ENCODE results near the gene CEACAM20.
"Not testable (repeated sequence)": the region's sequence is repeated elsewhere in the genome, so short reads cannot be mapped to it uniquely, and the experiment has no call there.

The CEACAM20 gene

DNA sequence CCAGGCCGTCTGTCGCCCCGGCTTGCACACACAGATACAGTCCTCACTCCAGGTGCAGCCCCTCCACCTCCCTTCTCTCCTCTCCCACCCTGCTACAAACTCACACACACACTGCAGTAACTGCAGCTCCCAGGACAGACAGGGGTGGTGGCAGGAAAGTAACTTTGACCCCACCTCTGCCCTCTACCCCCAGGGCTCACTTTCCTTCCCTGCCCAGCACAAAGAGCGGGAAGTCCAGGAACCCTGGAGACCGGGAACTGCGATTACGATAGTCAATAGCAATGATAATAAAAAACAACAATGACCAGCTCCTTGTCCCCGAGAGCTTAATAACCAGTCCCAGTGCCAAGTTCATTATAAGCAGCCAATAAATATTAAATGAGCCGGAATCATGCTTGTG is at the start of gene CEACAM20:
Gene CEACAM20 (minus strand): TSS at position 140 of the 400 bp plus-strand sequence. CDS start 166 bp downstream, outside the sequence.
- no peak for DNase-seq

DNA sequence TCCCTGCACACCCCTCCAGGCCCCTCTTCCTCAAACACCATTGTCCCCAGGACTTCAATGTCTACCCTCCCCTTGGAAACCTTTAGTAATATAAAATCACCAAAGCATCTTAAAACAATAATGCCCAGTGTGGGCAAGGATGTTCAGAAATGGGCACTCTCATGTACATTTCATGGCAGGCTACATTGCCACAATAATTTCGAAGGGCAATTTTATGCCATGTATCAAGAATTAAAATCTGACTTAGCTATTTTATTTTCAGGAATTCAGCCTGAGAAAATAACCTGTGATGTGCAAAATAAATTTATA is 48.0 kb upstream of the CEACAM20 start:
- no peak for DNase-seq

DNA sequence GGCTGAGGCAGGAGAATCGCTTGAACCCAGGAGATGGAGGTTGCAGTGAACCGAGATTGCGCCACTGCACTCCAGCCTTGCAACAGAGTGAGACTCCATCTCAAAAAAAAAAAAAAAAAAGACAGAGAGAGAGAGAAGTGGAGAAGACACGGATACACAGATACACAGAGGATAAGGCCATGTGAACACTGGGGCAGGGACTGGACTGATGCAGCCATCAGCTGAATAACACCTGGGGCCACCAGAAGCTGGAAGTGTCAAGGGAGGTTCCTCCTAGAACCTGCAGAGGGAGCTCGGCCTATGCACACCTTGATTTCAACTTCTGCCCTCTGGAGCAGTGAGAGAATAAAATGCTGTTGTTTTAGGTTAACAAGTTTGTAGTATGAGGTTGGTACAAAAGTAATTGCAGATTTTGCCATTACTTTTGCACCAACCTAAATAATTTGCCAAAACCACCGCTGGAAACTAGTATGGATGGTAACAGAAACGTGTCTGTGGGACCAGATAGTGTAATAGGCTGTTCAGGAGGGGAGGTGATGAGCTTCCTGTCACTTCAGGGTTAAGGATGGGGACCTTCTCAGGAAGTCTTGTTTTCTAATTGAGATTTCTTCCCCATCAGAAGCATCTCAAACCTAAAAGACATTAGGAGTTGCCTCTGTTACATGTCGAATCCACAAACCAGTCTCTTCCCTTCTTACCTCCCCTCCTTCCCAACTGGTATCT is 47.5 kb upstream of the CEACAM20 start:
- DNase-seq: peak; percentile 15

DNA sequence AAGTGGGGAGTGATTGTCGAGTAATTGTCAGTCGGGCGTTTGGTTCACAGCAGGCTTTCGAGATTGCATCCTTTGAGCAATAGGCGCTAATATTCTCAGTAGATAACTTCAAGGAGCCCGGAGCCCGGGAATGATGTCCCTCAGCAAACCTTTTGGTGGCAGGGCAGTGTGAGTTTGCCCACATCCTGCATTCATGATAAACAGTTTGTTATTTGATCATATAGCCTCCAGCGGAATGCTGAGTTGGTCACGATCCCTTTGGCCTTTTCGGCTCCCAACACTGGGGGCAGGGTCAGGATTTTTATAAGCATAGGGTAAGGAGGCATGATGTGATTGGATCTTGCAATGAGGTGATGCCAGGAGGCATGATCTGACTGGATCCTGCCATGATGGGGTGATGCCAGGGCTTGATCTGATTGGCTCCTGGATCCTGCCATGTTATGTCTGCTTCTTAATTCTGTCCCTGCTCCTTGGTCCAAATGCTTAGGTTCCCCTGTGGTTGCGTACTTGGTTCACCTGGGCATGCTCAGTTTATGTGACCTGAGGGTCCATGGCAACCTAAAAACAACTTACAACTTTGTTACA is 45.7 kb upstream of the CEACAM20 start:
- DNase-seq: no peak

DNA sequence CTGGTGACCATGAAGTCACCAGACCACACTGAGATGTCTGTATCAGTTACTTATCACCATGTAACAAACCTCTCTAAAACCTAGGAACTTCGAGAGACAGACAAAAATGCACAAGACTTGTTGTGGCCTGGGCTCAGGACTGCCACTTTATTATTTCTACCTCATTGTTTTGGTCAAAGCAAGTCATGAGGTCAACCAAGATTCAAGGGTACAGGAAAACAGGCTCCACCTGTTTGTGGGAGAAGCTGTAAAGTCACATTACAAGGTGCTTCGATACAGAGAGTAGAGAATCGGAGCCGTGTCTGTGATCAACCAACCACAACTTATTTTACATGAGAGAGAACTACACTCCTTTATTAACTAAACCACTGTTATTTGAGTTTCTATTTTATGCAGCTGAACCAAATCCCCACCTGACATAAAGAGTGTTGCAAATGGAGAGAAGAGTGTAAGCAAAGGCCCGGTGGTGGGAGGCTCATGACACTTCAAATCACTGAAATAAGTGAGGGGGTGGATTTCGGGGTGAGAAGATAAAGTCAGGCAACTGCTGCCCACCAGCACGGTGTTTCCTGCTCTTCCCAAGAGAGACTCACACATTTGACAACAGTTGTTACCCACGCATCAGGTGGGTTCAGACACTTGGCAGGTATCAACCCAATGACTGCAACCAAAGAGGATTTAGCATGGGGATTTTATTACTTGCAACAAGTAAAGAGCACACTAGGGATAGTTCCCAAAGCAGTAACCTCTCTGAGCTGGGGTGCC is 44.9 kb upstream of the CEACAM20 start:
- DNase-seq: no peak

DNA sequence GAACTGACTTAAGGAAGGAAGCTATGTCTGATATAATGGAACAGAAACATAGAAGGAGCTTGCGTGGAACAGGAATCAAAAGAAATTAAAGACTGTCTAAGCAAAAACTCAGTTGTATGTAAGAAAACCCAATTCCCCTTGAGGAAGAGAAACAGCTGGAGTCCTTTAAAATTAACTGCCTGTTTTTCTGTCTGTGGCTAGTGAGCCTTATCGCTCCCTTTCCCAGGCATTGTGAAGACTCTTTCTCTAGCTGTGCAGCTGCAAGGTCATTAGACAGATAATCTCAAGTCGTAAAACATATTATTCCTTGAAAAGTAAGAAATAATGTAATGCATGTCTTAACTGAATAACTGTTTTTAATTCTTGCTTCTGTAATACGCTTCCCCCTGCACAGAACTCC is 44.2 kb upstream of the CEACAM20 start:
- no peak for DNase-seq

DNA sequence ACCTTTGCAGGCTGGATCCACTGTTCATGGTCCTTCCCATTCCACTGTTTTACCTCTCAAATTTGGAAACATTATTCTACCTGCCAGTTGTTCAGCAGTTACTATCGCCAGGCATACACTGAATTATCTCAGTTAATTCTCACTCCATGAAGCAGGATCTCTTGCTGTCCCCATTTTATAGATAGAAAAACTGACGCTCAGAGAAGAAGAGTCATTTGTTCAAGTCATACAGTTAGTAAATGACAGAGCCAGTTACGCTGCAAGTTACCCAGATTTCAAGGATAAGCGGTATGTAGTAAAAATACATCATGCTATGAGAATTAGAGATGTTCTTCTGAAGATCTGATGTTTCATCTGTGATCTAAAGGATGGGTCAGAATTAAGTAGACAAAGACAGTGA is 43.7 kb upstream of the CEACAM20 start:
- no peak for DNase-seq

DNA sequence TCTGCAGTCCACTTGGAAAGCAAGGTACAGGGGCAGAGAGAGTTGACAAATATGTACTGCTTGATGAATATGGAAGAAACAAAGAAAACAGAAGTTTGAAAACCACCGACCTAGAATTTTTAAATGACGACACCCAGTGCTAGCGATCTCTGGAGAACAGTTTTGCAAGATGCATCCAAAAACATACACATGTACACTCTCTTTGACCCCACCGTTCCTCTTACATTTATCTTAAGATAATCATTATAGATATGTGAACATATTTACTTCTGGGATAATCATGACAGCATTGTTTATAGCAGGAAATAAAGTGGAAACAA is 43.1 kb upstream of the CEACAM20 start:
- no peak for DNase-seq

DNA sequence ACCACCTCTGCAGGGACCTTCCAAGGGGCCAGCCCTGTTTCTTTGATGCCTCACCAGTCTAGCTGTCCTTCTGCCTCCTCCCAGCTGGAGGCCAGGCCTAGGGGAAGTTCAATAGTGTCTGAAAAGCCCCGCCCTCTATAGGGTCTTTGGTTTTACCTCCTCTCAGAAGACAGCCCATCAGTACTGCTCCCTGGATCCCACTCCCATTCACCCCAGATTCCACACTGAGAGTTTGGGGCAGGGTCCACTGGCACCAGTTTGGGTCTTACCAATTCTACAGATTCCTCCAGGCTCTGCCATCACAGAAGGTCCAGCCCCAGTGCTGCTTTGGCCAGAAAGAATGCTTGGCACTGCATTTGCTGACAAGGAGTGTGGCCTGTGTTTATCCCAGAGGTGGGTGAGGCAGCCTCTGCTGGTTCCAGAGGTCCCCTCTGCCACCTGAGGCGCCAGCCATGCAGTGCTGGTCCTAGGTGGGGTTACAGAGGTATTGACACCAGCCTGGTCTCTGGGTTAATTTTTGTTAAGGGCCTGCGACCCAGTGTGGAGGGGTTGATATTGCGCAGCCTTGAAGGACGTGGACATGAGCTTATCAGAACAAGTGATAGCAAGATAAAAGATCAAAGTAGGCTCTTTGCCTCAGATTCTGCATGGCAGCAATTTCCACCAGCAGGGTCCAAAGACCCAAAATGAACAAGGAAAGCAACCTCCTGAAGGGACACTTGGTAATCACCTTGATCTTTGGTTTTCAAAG is 42.5 kb upstream of the CEACAM20 start:
- no peak for DNase-seq

DNA sequence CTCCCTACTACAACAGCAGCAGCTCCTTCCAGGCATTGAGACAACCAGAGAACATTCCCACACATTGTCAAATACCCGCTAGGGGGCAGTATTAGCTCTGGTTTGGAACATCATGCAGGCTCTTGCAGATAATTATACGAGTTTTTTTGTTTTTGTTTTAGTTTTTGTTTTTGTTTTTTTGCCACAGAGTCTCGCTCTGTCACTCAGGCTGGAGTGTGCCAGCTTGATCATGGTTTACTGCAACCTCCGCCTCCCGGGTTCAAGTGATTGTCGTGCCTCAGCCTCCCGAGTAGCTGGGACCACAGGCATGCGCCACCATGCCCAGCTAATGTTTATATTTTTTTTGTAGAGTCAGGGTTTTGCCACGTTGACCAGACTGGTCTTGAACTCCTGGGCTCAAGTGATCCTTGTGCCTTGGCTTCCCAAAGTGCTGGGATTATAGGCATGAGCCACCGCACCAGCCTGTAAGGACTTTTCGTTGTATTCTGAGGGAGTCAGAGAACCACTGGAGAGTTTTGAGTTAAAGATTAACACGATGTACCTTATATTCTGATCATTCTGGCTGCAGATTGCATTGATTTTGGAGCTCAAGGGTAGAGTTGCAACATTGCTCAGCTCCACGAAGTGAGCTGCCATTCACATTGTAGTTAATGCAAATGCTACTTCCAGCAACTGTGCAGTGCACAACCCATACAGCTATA is 41.7 kb upstream of the CEACAM20 start:
- peak; percentile 62 for DNase-seq

DNA sequence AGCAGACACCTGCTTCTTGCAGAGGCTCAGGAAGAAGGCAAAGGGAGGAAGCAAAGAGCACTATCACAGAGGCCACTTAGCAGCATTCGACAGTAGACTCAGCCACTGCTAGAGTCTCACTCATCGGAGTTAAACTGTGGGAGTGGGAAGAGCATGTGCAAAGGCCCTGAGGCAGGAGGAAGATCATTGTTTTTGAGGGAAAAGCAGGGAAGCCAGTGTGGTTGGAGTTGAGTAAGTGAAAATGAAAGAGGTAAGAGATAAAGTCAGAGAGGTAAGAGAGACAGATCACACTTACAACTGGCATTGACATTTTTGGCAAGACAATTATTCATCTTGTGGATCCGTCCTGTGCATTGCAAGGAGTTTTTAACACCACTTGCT is 41.1 kb upstream of the CEACAM20 start:
- no peak for DNase-seq

DNA sequence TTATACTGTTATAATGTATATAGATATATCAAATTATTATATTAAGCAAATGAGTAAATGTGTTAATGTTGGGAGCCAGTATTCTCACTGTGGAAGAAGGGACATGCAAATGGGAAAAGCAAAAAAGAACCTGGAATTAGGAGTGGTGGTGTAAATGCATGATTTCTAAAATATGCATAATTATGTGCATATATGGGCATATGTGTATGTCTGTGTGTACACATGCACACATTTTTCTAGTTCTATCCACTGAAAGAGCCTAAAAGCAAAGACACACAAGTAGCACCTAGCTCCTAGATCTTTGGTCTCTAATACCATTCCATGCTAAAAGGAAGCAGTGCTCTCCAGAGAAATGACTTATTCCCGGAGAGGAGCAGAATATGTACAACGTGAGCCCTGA is 38.3 kb upstream of the CEACAM20 start:
- DNase-seq: no peak

DNA sequence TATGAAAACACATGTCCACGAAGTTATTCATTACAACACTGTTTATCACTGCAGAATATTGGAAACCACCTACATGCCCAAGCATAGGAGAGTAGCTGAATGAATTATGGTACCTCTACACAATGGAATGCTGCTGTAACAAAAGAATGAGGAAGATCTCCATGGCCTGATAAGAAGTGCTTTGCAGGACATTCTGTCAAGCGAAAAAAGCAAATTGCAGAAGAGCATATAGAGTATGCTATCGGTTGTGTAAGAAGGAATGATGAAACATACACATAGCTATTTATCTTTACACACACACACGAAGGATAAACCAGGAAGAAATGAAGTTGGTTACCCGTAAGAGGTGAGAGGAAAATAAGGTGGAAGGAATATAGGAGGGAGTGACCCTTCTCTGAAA is 37.5 kb upstream of the CEACAM20 start:
- no peak for DNase-seq

DNA sequence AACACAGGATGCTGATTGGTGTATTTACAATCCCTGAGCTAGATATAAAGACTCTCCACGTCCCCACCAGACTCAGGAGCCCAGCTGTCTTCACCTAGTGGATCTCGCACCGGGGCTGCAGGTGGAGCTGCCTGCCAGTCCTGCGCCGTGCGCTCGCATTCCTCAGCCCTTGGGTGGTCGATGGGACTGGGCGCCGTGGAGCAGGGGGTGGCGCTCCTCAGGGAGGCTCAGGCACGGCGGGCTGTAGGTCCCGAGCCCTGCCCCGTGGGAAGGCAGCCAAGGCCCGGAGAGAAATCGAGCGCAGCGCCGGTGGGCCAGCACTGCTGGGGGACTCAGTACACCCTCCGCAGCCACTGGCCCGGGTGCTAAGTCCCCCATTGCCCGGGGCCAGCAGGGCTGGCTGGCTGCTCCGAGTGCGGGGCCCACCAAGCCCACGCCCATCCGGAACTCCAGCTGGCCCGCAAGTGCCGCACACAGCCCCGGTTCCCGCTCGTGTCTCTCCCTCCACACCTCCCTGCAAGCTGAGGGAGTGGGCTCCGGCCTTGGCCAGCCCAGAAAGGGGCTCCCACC is 33.7 kb upstream of the CEACAM20 start:
- not testable (repeated sequence) for DNase-seq

DNA sequence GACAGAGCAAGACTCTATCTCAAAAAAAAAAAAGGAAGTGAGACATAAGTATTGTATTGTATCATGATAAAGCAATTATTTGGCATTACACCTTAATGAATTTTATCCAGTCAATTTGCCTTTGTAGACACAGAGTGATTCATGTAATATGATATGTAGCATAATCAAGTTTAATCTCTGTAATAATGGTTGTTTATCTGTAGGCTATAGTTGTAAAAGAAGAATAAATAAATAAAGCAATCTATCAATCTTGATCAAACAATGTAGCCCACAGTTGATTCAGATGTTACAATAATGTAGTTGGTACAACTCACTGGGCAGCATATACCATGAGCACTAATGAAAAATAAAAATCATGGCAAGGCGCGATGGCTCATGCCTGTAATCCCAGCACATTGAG is 28.5 kb upstream of the CEACAM20 start:
- no peak for DNase-seq

DNA sequence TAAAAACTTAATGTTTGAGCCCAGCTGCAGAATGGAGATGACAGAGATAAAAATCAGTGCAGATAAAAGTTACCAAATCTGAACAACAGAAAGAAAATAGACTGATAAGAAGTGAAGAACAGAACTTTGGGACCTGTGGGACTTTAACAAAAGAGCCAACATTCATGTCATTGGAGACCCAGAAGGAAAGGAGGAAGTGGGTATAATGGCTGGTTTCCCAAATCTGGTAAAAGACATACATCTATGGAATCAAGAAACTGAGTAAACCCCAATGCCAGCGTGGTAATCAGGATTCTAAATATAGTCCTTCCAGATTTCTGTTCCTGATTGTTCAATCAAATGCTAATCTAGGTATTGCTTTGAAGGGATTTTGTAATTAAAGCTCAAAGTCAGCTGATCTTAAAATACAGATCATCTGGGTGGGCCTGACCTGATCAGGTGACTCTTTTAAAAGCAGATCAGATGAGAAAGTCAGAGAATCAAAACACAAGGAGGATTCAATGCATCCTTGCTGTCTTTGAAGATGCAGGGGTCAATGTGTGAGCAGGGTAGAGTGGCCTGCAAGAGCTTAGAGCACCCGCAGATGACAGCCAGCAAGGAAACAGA is 25.3 kb upstream of the CEACAM20 start:
- no peak for DNase-seq

DNA sequence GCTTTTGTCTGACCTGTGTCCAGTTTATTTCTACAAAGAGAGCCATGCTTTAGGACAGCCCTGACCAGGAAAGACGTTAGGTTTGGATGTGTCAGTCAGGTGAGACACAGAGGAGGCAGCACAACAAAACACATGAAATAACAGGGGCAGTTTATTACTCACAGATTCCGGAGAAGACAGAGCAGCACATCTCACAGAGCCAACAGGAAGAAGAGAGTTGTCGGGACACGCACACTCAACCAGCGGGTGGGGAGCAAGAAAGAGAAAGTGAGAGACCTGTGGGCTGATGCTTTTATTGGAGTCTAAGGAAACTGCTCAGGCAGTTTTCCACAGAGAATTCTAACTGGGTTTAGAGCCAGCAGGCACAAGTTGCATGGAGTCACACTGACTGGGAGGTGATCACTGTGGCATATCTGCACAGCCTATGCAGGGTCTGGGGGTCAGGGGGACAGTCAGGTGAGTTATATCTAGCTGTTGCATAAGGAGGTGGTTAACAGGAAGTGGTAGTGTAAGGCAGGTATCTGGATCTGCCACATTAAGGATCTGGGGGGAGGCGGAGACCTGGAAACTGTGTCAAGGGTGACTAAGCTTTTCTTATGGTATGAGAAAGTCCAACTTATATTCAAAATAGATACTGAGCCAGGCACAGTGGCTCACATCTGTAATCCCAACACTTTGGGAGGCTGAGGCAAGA is 24.1 kb upstream of the CEACAM20 start:
- DNase-seq: no peak

DNA sequence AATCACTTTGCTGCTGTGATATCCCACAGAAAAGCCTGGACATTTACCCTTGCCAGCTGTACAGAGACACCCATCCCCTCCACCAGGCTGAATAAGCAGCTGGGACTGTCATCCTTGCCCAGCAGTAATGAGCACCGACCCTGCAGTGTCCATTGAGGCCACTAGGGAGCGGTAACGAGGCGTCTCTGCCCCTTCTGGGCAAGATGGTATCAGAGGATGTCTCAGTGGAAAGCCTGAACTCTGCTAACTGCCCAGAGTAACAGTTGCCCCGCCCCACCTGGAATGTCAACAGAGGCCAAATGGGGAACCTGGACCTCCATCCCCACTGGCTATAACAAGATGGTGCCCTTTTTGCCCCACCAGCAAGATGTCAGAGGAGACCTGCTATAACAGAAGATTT is 22.8 kb upstream of the CEACAM20 start:
- peak; percentile 3 for DNase-seq

DNA sequence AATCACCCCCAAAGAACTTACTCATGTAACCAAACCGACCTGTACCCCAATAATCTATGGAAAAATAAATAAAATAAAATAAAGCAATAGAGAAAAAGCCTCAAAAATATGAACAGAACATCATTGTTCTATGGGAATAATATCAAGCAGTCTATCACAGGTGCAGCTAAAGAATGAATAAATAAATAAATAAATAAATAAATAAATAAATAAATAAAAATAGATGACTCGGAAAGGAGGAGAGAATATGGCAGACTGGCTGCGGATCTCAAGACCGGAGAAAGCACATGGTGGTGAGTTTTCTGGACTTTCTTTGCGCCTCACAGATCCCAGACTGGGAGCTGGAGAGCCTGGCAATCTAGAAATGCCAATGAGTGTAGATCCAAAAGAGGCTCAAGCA is 22.4 kb upstream of the CEACAM20 start:
- DNase-seq: no peak

DNA sequence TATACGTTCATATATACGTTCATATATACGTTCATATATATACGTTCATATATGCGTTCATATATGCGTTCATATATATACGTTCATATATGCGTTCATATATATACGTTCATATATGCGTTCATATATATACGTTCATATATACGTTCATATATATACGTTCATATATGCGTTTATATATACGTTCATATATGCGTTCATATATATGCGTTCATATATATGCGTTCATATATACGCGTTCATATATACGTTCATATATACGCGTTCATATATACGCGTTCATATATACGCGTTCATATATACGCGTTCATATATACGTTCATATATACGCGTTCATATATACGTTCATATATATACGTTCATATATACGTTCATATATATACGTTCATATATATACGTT is 21.5 kb upstream of the CEACAM20 start:
- not testable (repeated sequence) for DNase-seq

DNA sequence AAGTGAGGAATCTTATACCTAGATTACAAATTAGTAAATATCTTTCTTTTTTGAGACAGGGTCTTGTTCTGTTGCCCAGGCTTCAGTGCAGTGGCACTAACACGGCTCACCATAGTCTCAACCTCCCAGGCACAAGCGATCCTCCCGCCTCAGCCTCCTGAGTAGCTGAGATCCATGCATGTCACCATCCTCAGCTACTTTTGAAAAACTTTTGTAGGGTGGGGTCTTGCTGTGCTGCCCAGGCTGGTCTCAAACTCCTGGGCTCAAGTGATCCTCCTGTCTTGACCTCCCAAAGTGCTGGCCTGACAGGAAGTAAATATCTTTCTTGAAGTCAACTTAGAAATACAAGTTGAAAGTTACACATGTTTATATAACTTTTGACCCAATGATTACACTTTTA is 20.0 kb upstream of the CEACAM20 start:
- no peak for DNase-seq

DNA sequence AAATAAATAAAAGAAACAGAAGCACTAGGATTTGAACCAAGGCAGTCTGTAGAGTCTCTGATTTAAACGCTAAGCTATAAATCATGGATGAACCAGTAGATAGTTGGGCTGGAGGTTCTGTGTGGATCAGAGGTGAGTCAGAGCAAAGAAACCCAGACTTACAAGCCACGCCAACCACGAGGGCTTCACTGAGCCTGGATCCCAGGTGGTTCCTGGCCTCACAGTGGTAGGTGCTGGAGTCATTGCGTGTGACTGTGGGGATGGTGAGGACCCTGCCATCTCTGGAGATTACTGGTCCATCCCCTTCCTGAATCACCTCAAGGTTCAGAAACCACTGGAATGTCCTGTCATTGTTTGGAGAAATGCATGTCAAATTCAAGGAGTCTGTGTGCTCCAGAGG is 19.3 kb upstream of the CEACAM20 start:
- no peak for DNase-seq

Data from CD4-positive, alpha-beta T cell treated with Interleukin-17A for 1 hour (primary cell).